PC-3 (cell line): ENCODE results near the gene MAP3K8.

Source experiments
- CTCF ChIP-seq: fragments of 300-600 bp; sonication (generic); conservative IDR thresholded peaks from 2 replicates; pipeline ENCODE4 v1.5.1; 2017; ENCODE audit warnings: antibody characterized with exemption, low read depth, mild to moderate bottlenecking, low read length
- EZH2 ChIP-seq: fragments of 300-600 bp; sonication (generic); IDR thresholded peaks from one replicate; pipeline ENCODE4 v1.6.1; 2017; ENCODE audit warnings: antibody characterized with exemption, mild to moderate bottlenecking, low read length; ENCODE audit not compliant: unreplicated experiment
- EZH2phosphoT487 ChIP-seq: fragments of 300-600 bp; sonication (generic); IDR thresholded peaks from 2 replicates; pipeline ENCODE4 v1.6.1; 2018; ENCODE audit warnings: mild to moderate bottlenecking, antibody characterized with exemption, low read length, borderline replicate concordance

DNA sequence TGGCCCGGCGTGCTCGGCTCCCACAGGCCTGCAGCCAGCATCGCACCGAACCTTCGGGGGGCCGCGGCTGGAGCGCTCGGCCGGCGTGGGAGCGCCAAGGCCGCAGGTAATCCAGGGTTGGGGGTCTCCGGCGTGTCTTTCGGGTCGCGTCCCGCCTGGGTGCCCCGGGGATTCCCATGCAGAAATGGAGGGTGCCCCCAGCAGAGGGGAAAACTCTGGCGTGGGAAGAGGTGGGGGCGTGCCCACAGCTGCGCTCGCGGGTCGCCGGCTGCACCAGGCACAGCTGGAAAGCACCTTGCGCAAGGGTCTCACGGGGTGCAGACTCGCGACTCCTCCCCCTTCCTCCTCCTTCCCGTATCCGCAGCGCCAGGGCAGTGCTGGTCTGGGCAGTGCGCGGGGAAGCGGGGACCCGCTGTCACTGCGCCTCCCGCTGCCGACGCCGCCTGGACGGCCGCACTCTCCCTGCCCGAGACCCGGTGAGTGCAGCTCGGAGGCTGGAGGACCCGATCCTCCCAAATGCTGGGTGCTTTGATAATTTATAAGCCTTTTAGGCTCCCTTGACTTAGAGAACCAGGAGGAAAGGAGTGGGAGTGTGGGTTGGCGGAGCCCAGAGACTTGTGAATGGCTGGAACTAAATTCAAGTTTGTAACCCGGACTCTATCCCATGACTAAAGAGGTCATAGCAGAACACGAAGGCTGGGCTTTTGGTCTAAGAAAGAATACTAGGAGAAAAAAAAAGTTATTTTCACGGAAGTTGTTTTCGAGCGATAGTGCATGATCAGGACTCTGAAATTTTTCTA is 489 bp downstream of the MAP3K8 start:
- no peak for TF ChIP-seq CTCF
- no peak for TF ChIP-seq EZH2
- TF ChIP-seq EZH2phosphoT487, result no peak
